Measurements from ENCODE around the gene AEBP1.

DNA sequence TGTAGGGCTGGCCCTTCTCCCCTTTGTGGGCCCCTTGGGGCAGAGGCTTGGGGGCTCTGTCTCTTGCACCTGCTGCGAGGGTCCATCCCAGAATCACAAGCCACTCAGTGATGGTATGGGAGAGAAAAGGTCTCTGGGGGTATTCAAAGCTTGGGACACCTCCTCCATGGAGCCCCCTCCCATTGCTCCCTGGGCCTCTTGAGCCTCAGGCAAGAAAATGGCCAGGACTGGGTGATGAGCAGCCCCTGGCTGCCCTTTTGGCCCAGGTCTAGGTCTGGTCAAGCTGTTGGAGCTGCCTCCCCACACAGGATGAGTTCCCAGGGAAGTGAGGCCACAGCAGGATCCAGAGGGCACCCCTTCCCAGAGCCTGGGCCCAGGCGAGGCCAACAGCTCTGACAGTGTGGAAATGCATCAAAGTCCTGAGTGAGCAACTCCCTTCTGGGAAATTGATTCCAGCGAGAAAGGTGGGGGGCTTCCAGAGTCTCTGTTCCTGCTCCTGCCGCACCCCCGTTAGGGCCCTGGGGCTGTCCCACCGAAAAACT, 40.4 kb downstream of the AEBP1 start:
- TF ChIP-seq, protein P1, sequence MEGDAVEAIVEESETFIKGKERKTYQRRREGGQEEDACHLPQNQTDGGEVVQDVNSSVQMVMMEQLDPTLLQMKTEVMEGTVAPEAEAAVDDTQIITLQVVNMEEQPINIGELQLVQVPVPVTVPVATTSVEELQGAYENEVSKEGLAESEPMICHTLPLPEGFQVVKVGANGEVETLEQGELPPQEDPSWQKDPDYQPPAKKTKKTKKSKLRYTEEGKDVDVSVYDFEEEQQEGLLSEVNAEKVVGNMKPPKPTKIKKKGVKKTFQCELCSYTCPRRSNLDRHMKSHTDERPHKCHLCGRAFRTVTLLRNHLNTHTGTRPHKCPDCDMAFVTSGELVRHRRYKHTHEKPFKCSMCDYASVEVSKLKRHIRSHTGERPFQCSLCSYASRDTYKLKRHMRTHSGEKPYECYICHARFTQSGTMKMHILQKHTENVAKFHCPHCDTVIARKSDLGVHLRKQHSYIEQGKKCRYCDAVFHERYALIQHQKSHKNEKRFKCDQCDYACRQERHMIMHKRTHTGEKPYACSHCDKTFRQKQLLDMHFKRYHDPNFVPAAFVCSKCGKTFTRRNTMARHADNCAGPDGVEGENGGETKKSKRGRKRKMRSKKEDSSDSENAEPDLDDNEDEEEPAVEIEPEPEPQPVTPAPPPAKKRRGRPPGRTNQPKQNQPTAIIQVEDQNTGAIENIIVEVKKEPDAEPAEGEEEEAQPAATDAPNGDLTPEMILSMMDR (IDR thresholded peaks at IDR 0.05): no peak
- TF ChIP-seq EP300 (IDR thresholded peaks at IDR 0.05) (no peak), POLR2A (IDR thresholded peaks at IDR 0.05) (no peak)
